Thyroid gland (tissue), 4 donors: Measurements from ENCODE around the gene TCL1A. TPM values are rescaled to one million over a fixed set of nuclear protein-coding genes. Genes with fewer than 3 reads are reported as not detected.
"Not testable (repeated sequence)": the region's sequence is repeated elsewhere in the genome, so short reads cannot be mapped to it uniquely, and the experiment has no call there.

ENCODE experiments used
- DNase-seq, 2 donors: peaks; one replicate each; pipeline ENCODE4 v3.0.0-alpha.2; 2019
- H3K27ac ChIP-seq, 3 donors: fragments of 200-600 bp; sonication (generic); 1 replicate in 2 of 3; 2 replicates in 1 of 3; pipeline ENCODE4 v1.5.1; 2016 to 2019; ENCODE audit warnings: mild to moderate bottlenecking in 1 of 3, moderate library complexity in 1 of 3
- H3K27me3 ChIP-seq: fragments of 200-600 bp; sonication (generic); one replicate; pipeline ENCODE4 v1.5.1; 2019
- H3K36me3 ChIP-seq, 2 donors: fragments of 200-600 bp; sonication (generic); one replicate each; pipeline ENCODE4 v1.5.1; 2016 to 2019
- H3K4me1 ChIP-seq, 2 donors: fragments of 200-600 bp; sonication (generic); one replicate each; pipeline ENCODE4 v1.5.1; 2017 to 2019
- H3K4me3 ChIP-seq, 3 donors: fragments of 200-600 bp; sonication (generic); replicated peaks in 1 of 3; 1 replicate in 2 of 3; 2 replicates in 1 of 3; pipeline ENCODE4 v1.5.1; 2016; ENCODE audit warnings: mild to moderate bottlenecking in 1 of 3
- H3K9me3 ChIP-seq: fragments of 200-600 bp; sonication (generic); one replicate; pipeline ENCODE4 v1.5.1; 2017
- POLR2A ChIP-seq, 2 donors: fragments of 450-650 bp; IDR thresholded peaks; one replicate each; pipeline ENCODE4 v1.6.1; 2017; ENCODE audit warnings: antibody characterized with exemption in 2 of 2, mild to moderate bottlenecking in 2 of 2, moderate library complexity in 1 of 2
- WGBS, 2 donors: methylation state at CpG; one replicate each; pipeline ENCODE4 v1.1.5; 2017; 5-methylcytosine and 5-hydroxymethylcytosine counted together
- intact Hi-C: fragments of 100-400 bp; cut with DNase I; formaldehyde crosslinking; loops from one replicate; pipeline ENCODE4 v1.15.1; 2023
- total RNA-seq, 4 donors: library from RNA; depleted of rRNA; stranded (reverse); fragments of >200 nt; gene quantifications; one replicate each; pipeline ENCODE4 v1.2.3, GENCODE V29; 2016
- TF ChIP-seq, protein P1 (sequence below), 6 experiments: fragments of 200-600 bp in 3 of 6; fragments of 450-650 bp in 3 of 6; sonication (generic) in 3 of 6; IDR thresholded peaks; one replicate each; pipeline ENCODE4 v1.5.1; 2016 to 2019; ENCODE audit warnings: antibody characterized with exemption in 6 of 6, mild to moderate bottlenecking in 2 of 6, inconsistent platforms in 1 of 6, moderate library complexity in 1 of 6

TCL1A gene, protein sequence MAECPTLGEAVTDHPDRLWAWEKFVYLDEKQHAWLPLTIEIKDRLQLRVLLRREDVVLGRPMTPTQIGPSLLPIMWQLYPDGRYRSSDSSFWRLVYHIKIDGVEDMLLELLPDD
- not detected for total RNA-seq

DNA sequence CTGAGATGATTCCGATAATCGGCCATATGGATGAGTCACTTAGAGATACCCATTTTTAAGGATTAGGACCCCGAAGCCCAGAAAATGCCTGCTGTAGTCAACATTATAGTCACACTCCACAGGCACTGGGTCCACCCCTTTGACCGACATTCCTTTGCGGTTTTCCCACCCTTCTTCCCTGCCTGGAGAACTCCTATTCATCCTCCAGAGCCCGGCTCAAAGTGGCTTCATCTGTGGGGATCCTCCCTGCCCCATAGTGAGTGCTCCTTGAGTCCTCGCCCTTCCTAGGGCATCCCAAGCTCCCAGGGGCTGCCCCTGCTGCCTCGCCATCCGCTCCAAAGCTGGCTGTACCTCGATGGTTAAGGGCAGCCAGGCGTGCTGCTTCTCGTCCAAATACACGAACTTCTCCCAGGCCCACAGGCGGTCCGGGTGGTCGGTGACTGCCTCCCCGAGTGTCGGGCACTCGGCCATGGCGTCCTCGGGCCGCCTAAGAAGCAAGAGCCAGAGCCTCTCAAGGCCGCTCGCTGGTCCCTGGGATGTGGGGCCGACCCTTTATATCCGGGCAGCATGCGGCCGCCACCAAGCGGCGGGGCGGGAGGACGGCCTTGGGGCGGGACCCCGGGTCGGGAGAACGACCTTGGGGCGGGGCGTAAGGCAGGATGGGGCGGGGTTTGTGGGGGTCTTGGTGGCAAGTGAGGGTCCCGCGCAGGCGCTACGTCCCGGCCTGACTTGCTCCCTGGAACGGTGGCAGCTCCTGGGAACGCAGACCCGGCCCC is at the start of gene TCL1A:
Gene TCL1A (minus strand): TSS at position 530 of the 776 bp plus-strand sequence. CDS start 59 bp downstream, at position 471.
- no peak within 1 kb of the TSS for H3K4me3 ChIP-seq
- TF ChIP-seq, protein P1, sequence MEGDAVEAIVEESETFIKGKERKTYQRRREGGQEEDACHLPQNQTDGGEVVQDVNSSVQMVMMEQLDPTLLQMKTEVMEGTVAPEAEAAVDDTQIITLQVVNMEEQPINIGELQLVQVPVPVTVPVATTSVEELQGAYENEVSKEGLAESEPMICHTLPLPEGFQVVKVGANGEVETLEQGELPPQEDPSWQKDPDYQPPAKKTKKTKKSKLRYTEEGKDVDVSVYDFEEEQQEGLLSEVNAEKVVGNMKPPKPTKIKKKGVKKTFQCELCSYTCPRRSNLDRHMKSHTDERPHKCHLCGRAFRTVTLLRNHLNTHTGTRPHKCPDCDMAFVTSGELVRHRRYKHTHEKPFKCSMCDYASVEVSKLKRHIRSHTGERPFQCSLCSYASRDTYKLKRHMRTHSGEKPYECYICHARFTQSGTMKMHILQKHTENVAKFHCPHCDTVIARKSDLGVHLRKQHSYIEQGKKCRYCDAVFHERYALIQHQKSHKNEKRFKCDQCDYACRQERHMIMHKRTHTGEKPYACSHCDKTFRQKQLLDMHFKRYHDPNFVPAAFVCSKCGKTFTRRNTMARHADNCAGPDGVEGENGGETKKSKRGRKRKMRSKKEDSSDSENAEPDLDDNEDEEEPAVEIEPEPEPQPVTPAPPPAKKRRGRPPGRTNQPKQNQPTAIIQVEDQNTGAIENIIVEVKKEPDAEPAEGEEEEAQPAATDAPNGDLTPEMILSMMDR (IDR thresholded peaks at IDR 0.05): no peak
- no peak for TF ChIP-seq POLR2A (IDR thresholded peaks at IDR 0.05)

DNA sequence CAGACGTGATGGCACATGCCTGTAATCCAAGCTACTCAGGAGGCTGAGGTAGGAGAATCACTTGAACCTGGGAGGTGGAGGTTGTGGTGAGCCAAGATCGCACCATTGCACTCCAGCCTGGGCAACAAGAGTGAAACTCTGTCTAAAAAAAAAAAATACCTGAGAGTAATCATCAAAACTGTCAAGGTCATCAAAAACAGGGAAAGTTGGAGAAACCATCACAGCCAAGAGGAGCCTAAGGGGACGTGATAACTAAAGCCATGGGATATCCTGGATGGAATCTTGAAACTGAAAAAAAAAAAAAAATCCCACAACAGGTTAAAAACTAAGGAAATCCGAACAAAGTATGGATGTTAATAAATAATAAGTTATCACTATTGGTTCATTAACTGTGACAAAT is 49.1 kb upstream of the TCL1A start:
- not testable (repeated sequence) for DNase-seq, H3K27ac ChIP-seq, H3K9me3 ChIP-seq, H3K4me3 ChIP-seq, H3K4me1 ChIP-seq, H3K27me3 ChIP-seq, H3K36me3 ChIP-seq
- 80 to 88% methylated on average over 4 of the region's 4 CpGs for WGBS, 2 donors
- intact Hi-C loops: loop anchor here (10.0 kb wide), 1 partner anchor 198 kb away; no protein-coding TSS in a partner anchor

More for the DNA sequence above, at the start of gene TCL1A:
- 54 to 93% methylated on average over 11 to 21 of the region's 47 CpGs for WGBS, 2 donors
- Histone ChIP-seq H3K9me3 (no peaks in the 10 kb centered on the region), H3K27ac (no peak within 1 kb of the TSS), H3K27me3 (no peaks in the 10 kb centered on the region), H3K36me3 (no peaks in the 10 kb centered on the region), H3K4me1 (no peaks in the 10 kb centered on the region)
- no peak for DNase-seq
- intact Hi-C loops: no loop called here

DNA sequence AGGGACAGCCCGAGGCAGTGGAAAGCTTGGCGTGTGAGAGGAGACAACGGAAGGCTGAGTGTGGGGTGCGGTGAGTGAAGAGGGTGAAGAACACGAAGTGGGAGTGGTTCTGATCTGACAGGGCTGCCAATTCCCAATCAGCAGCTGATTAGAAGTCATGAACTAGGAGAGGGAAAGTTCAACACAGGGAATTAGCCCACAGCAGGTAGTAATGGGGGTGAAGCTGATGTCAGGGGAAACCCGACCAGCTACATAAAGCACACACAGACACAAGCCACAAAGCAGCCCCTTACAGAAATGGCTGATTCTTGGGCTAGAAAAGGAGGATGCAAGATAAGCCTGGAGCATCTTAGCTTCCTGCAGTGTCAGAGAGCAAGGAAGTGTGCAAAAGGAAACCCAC is 47.5 kb upstream of the TCL1A start:
- DNase-seq: no peak
- TF ChIP-seq POLR2A (IDR thresholded peaks at IDR 0.05): no peak
- TF ChIP-seq, protein P1 (IDR thresholded peaks at IDR 0.05): no peak
- WGBS, 2 donors: 15 to 17% methylated on average over 6 of the region's 6 CpGs

DNA sequence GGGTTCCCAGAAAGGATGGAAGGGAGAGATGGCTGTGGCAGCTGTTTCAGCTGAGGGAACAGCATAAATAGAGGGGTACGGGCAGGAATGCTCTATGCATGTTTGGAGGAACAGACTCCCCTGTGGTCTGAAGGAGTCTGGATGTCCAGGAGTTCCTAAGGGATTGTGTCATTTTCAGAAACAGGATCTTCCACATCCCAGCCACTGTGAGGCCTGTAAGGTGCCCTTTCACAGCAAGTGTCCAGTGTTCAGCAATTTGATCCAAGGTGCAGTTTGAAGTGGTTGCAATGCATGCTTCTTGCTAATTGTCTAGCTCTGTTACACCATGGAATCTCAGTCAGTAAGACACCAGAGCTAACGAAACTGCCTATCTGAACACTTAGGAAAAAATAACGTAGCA is 46.7 kb upstream of the TCL1A start:
- no peak for TF ChIP-seq POLR2A (IDR thresholded peaks at IDR 0.05)
- TF ChIP-seq, protein P1 (IDR thresholded peaks at IDR 0.05): no peak
- H3K4me1 ChIP-seq: no peaks in the 10 kb centered on the region
- no peaks in the 10 kb centered on the region for H3K9me3 ChIP-seq
- intact Hi-C loops: loop anchor here (10.0 kb wide), 1 partner anchor 196 kb away; no protein-coding TSS in a partner anchor
- H3K4me3 ChIP-seq: no peak overlapping the region
- H3K27ac ChIP-seq: no peak overlapping the region
- 68 to 70% methylated on average over 3 of the region's 3 CpGs for WGBS, 2 donors
- H3K27me3 ChIP-seq: no peaks in the 10 kb centered on the region
- DNase-seq: no peak
- H3K36me3 ChIP-seq: no peaks in the 10 kb centered on the region

More for the DNA sequence above, 47.5 kb upstream of the TCL1A start:
- Histone ChIP-seq H3K4me3 (no peak overlapping the region), H3K4me1 (no peaks in the 10 kb centered on the region), H3K36me3 (no peaks in the 10 kb centered on the region), H3K27me3 (no peaks in the 10 kb centered on the region), H3K9me3 (no peaks in the 10 kb centered on the region), H3K27ac (no peak overlapping the region)
- intact Hi-C loops: loop anchor here (10.0 kb wide), 1 partner anchor 197 kb away; no protein-coding TSS in a partner anchor

DNA sequence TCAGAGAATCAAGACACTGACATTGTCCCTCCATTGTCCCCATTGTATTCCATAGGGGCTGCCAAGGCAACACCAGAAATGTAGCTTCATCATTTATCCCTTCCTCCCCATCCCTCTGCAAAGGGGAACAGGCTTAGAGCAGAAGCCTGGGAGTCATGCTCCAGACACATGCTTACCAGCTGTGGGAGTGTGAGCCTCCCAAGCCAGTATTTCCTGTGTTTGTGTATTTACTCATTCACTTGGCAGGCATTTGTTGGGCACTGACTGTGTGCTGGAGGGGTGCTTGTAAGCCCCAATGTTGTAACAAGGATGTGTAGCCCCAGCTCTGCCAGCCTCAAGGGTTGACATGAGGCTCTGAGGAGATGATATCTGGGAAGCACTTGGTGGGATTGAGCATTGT is 46.0 kb upstream of the TCL1A start:
- Histone ChIP-seq H3K36me3 (no peaks in the 10 kb centered on the region), H3K9me3 (no peaks in the 10 kb centered on the region), H3K4me3 (no peak overlapping the region), H3K4me1 (no peaks in the 10 kb centered on the region), H3K27ac (no peak overlapping the region), H3K27me3 (no peaks in the 10 kb centered on the region)
- DNase-seq: no peak
- no peak for TF ChIP-seq POLR2A (IDR thresholded peaks at IDR 0.05)
- intact Hi-C loops: loop anchor here (10.0 kb wide), 1 partner anchor 195 kb away; no protein-coding TSS in a partner anchor

DNA sequence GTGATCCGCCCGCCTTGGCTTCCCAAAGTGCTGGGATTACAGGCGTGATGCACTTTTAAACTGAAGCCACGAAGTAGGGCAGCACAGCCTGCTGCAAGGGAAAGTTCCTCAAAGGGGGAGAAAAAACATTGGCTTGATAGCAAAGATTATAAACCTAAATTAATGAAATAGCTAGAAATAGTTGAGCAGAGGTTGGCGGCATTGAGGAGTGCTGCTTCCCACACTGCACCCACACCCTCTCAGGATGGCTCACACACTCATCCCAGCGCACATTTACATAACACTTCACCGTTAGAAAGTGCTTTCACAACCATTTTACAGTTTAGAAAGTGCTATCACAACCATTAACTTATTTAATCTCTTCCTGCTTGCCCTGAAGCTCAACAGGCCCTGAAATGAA is 44.4 kb upstream of the TCL1A start:
- TF ChIP-seq, protein P1 (IDR thresholded peaks at IDR 0.05): no peak
- TF ChIP-seq POLR2A (IDR thresholded peaks at IDR 0.05): no peak
- Histone ChIP-seq H3K4me3 (no peak overlapping the region), H3K27ac (no peak overlapping the region), H3K36me3 (no peaks in the 10 kb centered on the region), H3K27me3 (no peaks in the 10 kb centered on the region), H3K9me3 (no peaks in the 10 kb centered on the region), H3K4me1 (no peaks in the 10 kb centered on the region)
- intact Hi-C loops: no loop called here
- DNase-seq: no peak
- 79% methylated on average over 7 of the region's 7 CpGs for whole genome bisulfite sequencing, 2 donors
